ENCODE data around the gene APOLD1.
"Not testable (repeated sequence)": the region's sequence is repeated elsewhere in the genome, so short reads cannot be mapped to it uniquely, and the experiment has no call there.

Gene APOLD1

GRCh38 chr12:12786706-12787601, 1.5 kb downstream of the APOLD1 start:
- DNase-seq: peak; percentile 90

DNA sequence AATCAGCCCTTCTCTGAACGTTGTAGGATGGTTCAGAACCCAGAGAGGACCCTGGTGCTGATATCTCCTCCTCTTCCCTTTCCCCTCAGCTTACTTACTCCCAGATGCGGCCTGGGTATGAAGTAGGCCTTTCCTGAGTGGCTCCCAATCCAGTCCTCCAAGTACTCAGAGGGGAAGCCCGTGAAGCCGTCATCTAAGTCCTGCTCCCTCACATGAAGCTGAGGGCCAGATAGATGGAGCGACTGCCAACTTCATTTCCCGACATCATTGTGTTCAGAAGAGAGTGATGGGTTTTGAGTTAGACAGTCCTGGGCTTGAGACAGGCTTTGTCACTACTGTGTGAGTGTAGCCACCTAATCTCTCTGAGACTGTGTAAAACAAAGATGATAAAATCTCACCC, 2.7 kb downstream of the APOLD1 start:
- peak; percentile 64 for DNase-seq

- DNase-seq: peak; percentile 74
Observed at GRCh38 chr12:12788675-12789368, 3.4 kb downstream of the APOLD1 start.

GRCh38 chr12:12790956-12791355, 5.5 kb downstream of the APOLD1 start:
- DNase-seq: no peak

- no peak for DNase-seq
Observed at GRCh38 chr12:12791756-12792369, 6.4 kb downstream of the APOLD1 start.

GRCh38 chr12:12792421-12792820, 7.0 kb downstream of the APOLD1 start:
- no peak for DNase-seq

GRCh38 chr12:12794686-12795085, 9.2 kb downstream of the APOLD1 start:
- DNase-seq: no peak

GRCh38 chr12:12796171-12796570, 10.7 kb downstream of the APOLD1 start:
- DNase-seq: no peak

GRCh38 chr12:12796928-12797793, 11.7 kb downstream of the APOLD1 start:
- no peak for DNase-seq

DNA sequence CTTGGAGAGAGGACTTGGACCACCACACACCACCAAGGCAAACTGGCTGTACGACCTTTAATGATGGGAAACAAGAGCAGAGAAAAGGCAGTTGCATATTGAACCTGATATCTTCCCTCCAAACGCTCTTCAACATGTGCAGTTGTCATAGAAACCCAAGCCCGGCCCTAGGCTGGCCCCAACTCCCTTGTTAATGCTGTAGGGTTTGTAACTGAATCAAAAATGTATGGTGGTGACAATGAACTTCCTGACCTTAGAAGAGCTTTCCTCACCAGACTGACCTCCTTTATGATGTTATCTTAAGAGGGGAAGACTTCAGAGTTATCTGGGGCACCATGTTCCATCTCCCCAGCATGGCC, 12.3 kb downstream of the APOLD1 start:
- no peak for DNase-seq

- no peak for DNase-seq
Observed at GRCh38 chr12:12798480-12798879, 13.0 kb downstream of the APOLD1 start.

DNA sequence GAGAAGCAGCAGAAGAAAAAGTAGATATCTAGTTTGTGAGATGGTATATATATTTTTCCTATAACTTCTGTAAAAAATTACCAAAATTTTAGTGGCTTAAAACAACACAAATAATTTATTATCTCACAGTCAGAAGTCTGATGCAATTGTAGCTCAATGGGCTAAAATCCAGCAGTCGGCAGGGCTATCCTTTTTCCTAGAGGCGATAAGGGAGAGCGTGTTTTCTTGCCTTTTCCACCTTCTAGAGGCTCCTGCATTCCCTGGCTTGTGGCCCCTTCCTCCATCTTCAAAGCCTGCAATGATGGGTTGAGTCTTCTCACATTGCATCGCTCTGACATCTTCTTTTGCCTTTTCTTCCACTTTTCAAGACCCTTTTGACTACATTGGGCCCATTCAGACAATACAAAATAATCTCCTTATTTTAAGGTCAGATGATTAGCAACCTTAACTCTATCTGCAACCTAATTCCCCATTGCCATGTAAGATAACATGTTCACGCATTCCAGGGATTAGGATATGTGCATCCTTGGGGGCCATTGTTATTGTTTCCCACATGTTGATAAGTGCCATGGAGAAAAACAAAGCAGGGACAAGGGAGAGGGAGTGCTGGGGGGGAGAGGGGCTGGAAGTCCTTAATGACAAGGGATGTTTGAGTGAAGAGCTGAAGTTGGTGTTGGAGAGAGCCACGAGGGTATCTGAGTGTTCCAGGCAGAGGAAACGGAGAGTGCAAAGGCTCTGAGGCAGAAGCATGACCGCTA, 13.9 kb downstream of the APOLD1 start:
- DNase-seq: no peak

DNA sequence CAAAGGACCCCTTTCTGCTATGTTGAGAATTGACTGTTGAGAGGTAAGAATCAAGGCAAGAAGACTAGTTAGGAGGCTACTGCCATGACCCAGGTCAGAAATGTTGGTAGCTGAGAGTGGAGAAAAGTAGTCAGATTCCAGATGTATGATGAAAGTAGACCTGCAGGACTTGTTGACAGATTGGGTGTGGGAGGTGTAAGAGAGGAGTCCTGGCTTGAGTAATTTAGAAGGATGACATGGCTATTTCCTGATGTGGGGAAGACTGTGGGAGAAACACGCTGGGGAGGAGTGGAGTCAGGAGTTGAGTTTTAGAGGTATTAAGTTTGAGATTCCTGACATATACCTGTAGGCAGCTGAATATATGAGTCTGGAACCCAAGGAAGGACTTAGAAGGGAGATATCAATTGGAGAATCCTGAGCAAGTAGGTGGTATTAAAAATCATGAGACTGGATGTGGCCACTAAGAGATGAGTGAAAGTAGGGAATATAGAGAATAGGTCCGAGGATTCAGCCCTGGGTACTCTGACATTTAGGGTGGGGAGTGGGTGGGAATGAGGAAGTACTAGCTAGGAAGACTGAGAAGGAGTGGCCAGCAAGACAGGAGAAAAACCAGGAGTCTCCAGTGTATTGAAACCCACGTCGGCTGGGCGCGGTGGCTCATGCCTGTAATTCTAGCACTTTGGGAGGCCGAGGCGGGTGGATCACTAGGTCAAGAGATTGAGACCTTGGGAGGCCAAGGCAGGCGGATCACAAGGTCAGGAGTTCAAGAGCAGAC, 15.1 kb downstream of the APOLD1 start:
- DNase-seq: no peak

- DNase-seq: not testable (repeated sequence)
Observed at GRCh38 chr12:12801656-12802055, 16.2 kb downstream of the APOLD1 start.

DNA sequence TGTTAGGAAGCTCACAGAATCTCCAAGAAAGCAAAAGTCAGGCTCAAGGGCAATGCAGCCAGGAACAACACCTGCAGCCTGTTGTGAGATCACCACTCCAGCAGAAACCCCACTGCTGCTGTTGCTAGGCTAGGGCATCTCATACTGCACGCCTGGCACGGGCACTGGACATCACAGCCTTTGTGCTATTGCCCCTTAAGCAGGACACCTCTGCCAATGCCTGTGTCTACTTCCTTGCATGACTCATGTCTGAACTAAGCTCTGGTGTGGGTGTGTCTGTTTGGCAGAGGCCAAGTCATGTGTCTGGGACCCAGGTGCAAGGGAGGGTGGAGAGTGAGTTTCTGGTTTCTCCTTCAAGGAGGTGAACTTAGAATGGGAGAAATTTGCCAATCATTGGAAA, 17.7 kb downstream of the APOLD1 start:
- DNase-seq: no peak

DNA sequence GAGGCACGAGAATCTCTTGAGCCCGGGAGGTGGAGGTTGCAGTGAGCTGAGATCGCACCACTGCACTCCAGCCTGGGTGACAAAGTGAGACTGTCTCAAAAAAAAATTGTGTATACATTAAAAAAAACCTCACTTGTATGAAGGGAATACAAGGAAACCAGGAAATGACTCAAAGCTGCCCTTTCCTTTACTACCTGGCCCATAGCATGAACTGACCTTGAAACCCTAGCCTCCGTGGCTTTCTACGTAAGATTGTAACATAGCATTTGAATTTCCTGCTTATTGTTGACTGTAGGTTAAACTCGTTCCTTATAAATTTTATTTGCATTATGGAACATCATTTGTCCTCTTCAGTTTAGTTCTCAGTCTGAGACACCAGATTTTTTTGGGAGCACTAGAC, 18.6 kb downstream of the APOLD1 start:
- DNase-seq: no peak

DNA sequence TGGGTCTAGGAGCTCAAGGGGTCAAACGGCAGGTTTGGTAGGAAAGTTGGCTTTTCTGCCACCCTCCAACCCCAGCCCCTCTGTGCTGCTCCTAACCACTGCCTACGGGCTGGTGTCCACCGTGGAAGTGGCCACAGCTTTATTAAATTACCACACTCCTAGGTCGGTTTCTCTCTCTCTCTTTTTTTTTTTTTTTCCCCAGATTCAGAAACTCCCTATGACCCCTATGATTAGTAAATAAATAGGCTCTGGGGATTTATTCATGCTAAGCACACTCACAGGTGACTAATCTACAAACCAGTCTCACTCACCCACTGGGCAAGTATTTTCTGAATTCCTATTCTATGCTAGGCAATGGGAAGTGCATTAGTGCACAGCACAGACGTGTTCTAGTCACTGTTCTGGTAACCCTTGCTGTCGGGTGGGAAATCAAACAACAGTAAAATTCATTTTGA, 19.0 kb downstream of the APOLD1 start:
- DNase-seq: no peak

DNA sequence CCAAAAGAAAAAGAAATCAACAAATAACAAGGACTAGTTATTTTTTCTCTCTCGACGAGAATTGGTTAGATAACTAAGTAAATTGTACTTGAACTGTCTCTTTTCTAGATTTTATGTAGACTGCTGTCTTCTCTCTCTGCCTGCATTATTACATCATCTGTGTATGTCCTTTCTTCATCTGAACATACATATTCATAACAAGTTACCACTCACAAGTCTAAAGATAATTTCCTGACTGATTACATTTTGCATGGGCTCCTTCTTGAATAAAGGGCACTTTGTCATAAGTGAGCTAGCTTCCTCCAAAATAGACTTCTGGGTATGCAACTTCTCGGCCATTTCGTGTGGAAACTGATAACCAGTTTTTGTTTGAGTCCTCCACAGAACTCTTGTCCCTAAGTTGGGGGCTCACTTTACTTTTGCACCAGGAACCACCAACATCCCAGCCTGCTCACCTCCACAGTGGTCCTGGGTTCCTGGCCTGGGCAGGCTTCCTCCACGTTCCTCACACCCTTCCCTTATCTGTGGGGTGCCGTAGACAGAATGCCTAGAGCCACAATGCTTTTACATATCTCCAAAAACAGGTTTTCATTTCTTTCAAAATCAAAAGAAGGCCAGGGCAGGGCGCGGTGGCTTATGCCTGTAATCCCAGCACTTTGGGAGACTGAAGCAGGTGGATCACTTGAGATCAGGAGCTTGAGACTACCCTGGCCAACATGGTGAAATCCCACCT, 21.5 kb downstream of the APOLD1 start:
- peak; percentile 43 for DNase-seq

GRCh38 chr12:12807517-12807903, 22.1 kb downstream of the APOLD1 start:
- DNase-seq: peak; percentile 44

GRCh38 chr12:12807970-12808702, 22.7 kb downstream of the APOLD1 start:
- DNase-seq: peak; percentile 75
